ENCODE measurements around the gene UBC.
"Not testable (repeated sequence)": the region's sequence is repeated elsewhere in the genome, so short reads cannot be mapped to it uniquely, and the experiment has no call there.

UBC gene

DNA sequence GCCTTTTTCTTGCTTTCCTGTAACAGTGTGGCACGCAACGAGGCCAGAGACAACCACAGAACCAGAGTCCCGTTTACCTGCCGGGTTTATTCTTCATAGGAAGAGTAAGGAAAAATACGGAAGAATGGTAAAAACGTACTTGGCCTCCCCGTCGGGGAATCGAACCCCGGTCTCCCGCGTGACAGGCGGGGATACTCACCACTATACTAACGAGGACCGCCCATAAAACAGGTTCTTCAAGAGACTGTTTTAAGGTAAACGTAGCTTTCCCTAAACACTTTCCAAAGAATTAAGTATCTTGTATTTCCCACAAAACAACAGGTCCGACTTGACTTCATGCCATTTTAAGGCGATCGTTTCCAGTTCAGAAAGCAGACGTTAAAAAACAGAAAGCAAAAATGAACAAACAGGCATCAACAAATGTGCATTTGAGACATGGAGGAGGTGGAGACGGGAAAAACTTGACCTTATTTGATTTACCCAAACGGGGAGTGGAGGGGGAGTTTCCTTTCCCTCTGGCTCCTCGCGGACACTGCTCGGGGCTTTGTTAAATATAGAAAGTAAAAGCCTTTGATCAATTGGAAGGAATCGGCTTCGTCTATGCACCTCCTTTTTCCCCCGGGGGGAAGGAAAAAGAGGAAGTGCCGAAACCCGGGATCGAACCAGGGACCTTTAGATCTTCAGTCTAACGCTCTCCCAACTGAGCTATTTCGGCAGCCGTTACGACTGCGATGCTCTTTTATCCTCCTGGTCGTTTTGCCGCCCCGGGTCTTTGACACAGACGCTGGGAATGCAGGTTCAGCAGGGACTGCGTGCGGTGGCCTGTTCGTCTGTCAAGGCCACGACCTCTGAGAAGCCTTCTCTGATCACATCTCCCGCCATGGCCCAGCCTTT, 13.0 kb upstream of the UBC start:
- peak overlapping the region; percentile 72 for H3K4me3 ChIP-seq (ENCODE audit: low read depth, low read length)
- TF ChIP-seq CTCF (IDR thresholded peaks at IDR 0.05; ENCODE audit: control insufficient read depth, extremely low read depth, insufficient read depth): no peak
- DNase-seq (ENCODE audit: low read depth): no peak

DNA sequence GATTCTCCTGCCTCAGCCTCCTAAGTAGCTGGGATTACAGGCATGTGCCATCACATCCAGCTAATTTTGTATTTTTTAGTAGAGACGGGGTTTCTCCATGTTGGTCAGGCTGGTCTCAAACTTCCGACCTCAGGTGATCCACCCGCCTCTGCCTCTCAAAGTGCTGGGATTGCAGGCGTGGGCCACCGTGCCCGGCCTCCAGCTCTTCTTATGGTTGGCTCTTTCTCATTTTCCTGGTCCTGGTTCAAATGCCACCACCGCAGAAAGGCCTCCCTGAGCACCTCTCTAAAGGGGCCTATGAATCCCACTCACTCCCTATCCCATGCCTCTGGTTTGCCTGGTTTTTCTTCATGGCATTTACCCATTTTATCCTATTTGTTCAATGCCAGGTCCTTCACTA, 11.3 kb upstream of the UBC start:
- H3K4me3 ChIP-seq (ENCODE audit: low read depth, low read length); DNase-seq (ENCODE audit: low read depth): not testable (repeated sequence)

DNA sequence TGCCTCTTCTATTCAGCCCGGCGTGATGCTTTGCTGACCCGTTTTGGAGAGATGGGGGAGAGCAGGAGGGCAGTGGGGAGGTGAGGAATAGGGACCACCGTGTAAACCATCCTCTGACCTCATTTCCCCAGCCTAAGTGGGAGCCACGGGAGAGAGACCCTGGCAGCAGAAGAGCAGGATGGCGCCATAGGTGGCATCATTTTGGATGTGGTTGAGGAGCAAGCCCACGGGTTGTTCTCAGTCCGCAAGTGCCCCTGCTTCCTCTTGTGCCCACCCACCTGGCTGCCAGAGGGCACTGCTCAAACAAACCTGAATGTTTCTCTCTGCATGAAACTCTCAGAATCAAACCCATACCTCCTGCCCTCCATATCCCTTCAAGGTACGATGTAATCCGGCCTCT, 10.7 kb upstream of the UBC start:
- no peak for TF ChIP-seq CTCF (IDR thresholded peaks at IDR 0.05; ENCODE audit: control insufficient read depth, extremely low read depth, insufficient read depth)
- H3K4me3 ChIP-seq (ENCODE audit: low read depth, low read length): no peak overlapping the region
- no peak for DNase-seq (ENCODE audit: low read depth)

GRCh38 chr12:124923905-124924734, 9.7 kb upstream of the UBC start:
- DNase-seq (ENCODE audit: low read depth): no peak
- no peak for TF ChIP-seq CTCF (IDR thresholded peaks at IDR 0.05; ENCODE audit: control insufficient read depth, extremely low read depth, insufficient read depth)
- no peak overlapping the region for H3K4me3 ChIP-seq (ENCODE audit: low read depth, low read length)

DNA sequence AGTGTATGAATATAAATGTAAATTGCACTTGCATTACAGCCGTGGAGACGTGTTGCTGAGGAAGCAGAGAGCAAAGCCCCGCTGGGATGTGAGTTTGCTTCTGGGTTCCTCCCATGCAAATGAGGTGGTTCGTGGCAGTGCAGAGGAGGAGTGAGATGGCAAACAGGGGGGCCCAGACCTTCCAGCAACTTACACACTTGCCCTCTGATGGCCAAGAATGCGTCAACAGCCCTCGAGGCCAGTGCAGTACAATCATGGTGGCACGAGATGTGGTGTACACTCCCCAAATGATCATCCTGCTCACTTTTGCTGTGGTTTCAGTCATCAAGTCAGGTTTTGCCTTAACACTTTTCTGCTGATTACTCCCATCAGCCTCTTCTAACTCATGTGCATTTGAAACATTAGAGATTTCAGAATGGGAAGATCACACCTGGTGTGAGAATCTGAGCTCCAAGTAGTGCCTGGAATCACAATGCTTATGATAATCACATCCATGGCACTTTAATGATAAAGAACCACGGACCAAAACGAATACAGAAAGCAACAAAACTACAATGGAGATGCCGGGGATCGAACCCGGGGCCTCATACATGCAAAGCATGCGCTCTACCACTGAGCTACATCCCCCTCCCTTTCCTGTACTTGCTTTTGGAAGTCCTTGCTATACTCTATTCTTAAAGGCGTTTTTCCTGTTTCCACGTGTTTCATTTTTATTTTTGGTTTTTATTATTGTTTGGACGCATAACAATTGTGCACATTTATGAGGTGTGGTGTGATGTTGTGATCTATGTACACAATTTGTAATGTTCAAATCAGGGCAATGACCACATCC, 7.0 kb upstream of the UBC start:
- H3K4me3 ChIP-seq (ENCODE audit: low read depth, low read length): peak overlapping the region; percentile 60
- no peak for TF ChIP-seq CTCF (IDR thresholded peaks at IDR 0.05; ENCODE audit: control insufficient read depth, extremely low read depth, insufficient read depth)
- DNase-seq (ENCODE audit: low read depth): no peak

GRCh38 chr12:124920353-124920935, 6.0 kb upstream of the UBC start:
- DNase-seq (ENCODE audit: low read depth): no peak
- H3K4me3 ChIP-seq (ENCODE audit: low read depth, low read length): no peak overlapping the region
- TF ChIP-seq CTCF (IDR thresholded peaks at IDR 0.05; ENCODE audit: control insufficient read depth, extremely low read depth, insufficient read depth): no peak

Measured in LNCaP clone FGC (cell line).